HG02884 (cell line): ENCODE data around the gene ING3.

ENCODE experiments used
- ATAC-seq: cut with Tn5 transposase; IDR thresholded peaks from one replicate; pipeline ENCODE4 v1.9.1; 2021; ENCODE audit warnings: mild to moderate bottlenecking, moderate library complexity; ENCODE audit not compliant: unreplicated experiment

ING3 gene

GRCh38 chr7:121023683-121024511 lies 73.3 kb downstream of the ING3 start:
- no peak for ATAC-seq

GRCh38 chr7:121024611-121025010 lies 74.0 kb downstream of the ING3 start:
- no peak for ATAC-seq

- ATAC-seq: no peak
Measured at GRCh38 chr7:121026159-121026558, 75.6 kb downstream of the ING3 start.

GRCh38 chr7:121026577-121027111 lies 76.1 kb downstream of the ING3 start:
- ATAC-seq: no peak
